Muscle layer of colon (tissue), 2 donors: ENCODE measurements around the gene NCOR1.
"Not testable (repeated sequence)": the region's sequence is repeated elsewhere in the genome, so short reads cannot be mapped to it uniquely, and the experiment has no call there.

Experiments
- H3K27ac ChIP-seq: one replicate; pipeline ENCODE4 v1.7.0; 2013; ENCODE audit warnings: low read depth, mild to moderate bottlenecking, low read length, moderate library complexity
- H3K27me3 ChIP-seq, 2 donors: one replicate each; pipeline ENCODE4 v1.7.0; 2013; ENCODE audit warnings: low read length in 2 of 2, mild to moderate bottlenecking in 2 of 2; ENCODE audit not compliant: insufficient read depth in 2 of 2, control insufficient read depth in 1 of 2
- H3K36me3 ChIP-seq: one replicate; pipeline ENCODE4 v1.7.0; 2013; ENCODE audit warnings: mild to moderate bottlenecking, low read length; ENCODE audit not compliant: insufficient read depth
- H3K4me1 ChIP-seq: one replicate; pipeline ENCODE4 v1.7.0; 2013; ENCODE audit warnings: mild to moderate bottlenecking, low read length; ENCODE audit not compliant: insufficient read depth
- H3K4me3 ChIP-seq, 2 donors: one replicate each; pipeline ENCODE4 v1.7.0; 2013; ENCODE audit warnings: low read length in 2 of 2, low read depth in 1 of 2, mild to moderate bottlenecking in 1 of 2, moderate library complexity in 1 of 2
- H3K9ac ChIP-seq: one replicate; pipeline ENCODE4 v1.7.0; 2013; ENCODE audit warnings: low read length
- H3K9me3 ChIP-seq: one replicate; pipeline ENCODE4 v1.7.0; 2013; ENCODE audit warnings: mild to moderate bottlenecking, low read length
- donor health status: abdominal sarcoma.
- donor health status: Adenocarcinoma of cecum.

NCOR1 gene

GRCh38 chr17:16141685-16142084 is 73.6 kb downstream of the NCOR1 start:
- Histone ChIP-seq H3K4me1 (no peaks in the 10 kb centered on the region), H3K27me3 (no peaks in the 10 kb centered on the region), H3K9ac (no peak overlapping the region), H3K9me3 (no peaks in the 10 kb centered on the region), H3K4me3 (no peak overlapping the region), H3K27ac (no peak overlapping the region), H3K36me3 (peaks cover 31% of the 10 kb centered on the region)

- Histone ChIP-seq H3K4me3 (no peak overlapping the region), H3K27me3 (no peaks in the 10 kb centered on the region), H3K9me3 (no peaks in the 10 kb centered on the region), H3K4me1 (no peaks in the 10 kb centered on the region), H3K9ac (no peak overlapping the region), H3K36me3 (peaks cover 35% of the 10 kb centered on the region), H3K27ac (no peak overlapping the region)
Observed at GRCh38 chr17:16140854-16141253, 74.5 kb downstream of the NCOR1 start.

DNA sequence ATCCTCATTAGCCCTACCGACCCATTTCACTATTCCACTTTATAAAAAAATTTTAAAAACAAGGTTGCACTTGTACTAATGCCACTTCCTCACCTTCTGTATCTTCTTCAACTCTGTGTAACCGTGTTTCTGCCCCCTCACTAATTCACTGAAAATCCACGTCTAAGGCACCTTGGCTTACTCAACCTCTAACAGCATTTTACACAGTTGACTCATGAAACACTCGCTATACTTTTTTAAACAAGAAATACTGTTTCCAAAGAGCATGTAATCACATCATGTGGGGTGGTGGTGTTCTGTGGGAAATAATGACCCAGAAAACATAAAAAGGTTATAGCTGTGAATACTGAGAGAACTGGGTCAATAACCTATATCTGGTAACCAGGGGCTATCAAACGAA is 79.9 kb downstream of the NCOR1 start:
- H3K4me1 ChIP-seq: no peaks in the 10 kb centered on the region
- no peak overlapping the region for H3K27ac ChIP-seq
- peaks cover 45% of the 10 kb centered on the region for H3K36me3 ChIP-seq
- H3K27me3 ChIP-seq: no peaks in the 10 kb centered on the region
- H3K9me3 ChIP-seq: no peaks in the 10 kb centered on the region
- H3K4me3 ChIP-seq: no peak overlapping the region
- H3K9ac ChIP-seq: no peak overlapping the region

DNA sequence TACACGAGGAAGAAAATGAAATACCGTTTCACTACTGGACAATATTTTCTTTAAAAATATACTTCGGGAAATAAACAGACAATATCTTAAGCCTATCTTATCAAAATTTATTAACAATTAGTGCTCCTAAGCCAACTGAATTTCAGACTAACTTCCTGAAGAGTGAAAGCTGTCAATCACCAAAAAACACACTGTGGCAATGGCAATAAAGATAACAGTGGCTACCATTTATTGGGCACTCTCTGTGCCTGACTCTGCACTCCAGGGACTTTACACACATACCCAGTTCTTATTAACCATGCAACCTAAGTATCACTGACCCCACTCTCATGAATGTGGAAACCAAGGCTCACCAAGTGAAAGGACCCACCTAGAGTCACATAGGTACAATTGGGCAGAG is 83.7 kb downstream of the NCOR1 start:
- Histone ChIP-seq H3K4me3 (no peak overlapping the region), H3K27ac (no peak overlapping the region), H3K9ac (no peak overlapping the region), H3K27me3 (no peaks in the 10 kb centered on the region), H3K4me1 (no peaks in the 10 kb centered on the region), H3K9me3 (no peaks in the 10 kb centered on the region), H3K36me3 (peaks cover 36% of the 10 kb centered on the region)

- H3K27ac ChIP-seq: no peak overlapping the region
- H3K4me1 ChIP-seq: no peaks in the 10 kb centered on the region
- no peak overlapping the region for H3K4me3 ChIP-seq
- no peaks in the 10 kb centered on the region for H3K9me3 ChIP-seq
- H3K9ac ChIP-seq: no peak overlapping the region
- H3K27me3 ChIP-seq: no peaks in the 10 kb centered on the region
- H3K36me3 ChIP-seq: peaks cover 24% of the 10 kb centered on the region
Observed at GRCh38 chr17:16129441-16130205, 85.7 kb downstream of the NCOR1 start.

- Histone ChIP-seq H3K36me3 (peaks cover 18% of the 10 kb centered on the region), H3K4me1 (no peaks in the 10 kb centered on the region), H3K27ac (no peak overlapping the region), H3K9me3 (no peaks in the 10 kb centered on the region), H3K4me3 (no peak overlapping the region), H3K27me3 (no peaks in the 10 kb centered on the region), H3K9ac (no peak overlapping the region)
Observed at GRCh38 chr17:16123531-16123930, 91.8 kb downstream of the NCOR1 start.

DNA sequence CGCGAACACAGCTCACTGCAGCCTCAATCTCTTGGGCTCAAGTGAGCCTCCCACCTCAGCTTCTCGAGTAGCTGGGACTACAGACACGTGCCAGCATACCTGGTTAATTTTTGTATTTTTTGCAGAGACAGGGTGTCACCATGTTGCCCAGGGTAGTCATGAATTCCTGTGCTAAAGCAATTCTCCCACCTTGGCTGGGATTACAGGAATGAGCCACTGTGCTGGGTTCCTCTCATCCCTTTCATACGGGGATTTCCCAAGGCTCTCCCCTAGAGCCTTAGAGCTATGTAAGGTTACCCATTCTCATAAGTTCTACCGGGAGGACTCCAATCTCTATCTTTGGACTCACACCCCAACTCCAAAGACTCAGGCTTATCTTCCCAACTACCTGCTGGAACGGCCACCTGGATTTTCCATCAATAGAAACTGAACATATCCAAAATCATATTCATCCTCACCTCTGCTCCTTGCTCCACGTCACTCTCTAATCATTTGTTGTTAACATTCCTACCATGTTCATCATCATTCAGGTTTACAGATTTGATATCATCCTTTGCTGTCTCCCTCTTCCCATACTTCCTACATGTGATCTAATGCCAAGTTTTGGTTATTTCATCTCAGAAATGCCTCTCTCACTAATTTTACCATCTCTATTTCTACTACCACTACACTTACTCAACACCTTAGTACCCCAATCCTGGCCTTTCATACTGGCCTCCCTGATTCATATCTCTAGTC is 92.5 kb downstream of the NCOR1 start:
- H3K36me3 ChIP-seq: peaks cover 18% of the 10 kb centered on the region
- no peak overlapping the region for H3K9ac ChIP-seq
- H3K27me3 ChIP-seq: no peaks in the 10 kb centered on the region
- H3K4me3 ChIP-seq: no peak overlapping the region
- H3K9me3 ChIP-seq: no peaks in the 10 kb centered on the region
- H3K27ac ChIP-seq: no peak overlapping the region
- H3K4me1 ChIP-seq: no peaks in the 10 kb centered on the region

- Histone ChIP-seq H3K9ac (no peak overlapping the region), H3K27ac (no peak overlapping the region), H3K9me3 (no peaks in the 10 kb centered on the region), H3K36me3 (peaks cover 18% of the 10 kb centered on the region), H3K4me1 (no peaks in the 10 kb centered on the region), H3K4me3 (no peak overlapping the region), H3K27me3 (no peaks in the 10 kb centered on the region)
Observed at GRCh38 chr17:16121915-16122314, 93.4 kb downstream of the NCOR1 start.

DNA sequence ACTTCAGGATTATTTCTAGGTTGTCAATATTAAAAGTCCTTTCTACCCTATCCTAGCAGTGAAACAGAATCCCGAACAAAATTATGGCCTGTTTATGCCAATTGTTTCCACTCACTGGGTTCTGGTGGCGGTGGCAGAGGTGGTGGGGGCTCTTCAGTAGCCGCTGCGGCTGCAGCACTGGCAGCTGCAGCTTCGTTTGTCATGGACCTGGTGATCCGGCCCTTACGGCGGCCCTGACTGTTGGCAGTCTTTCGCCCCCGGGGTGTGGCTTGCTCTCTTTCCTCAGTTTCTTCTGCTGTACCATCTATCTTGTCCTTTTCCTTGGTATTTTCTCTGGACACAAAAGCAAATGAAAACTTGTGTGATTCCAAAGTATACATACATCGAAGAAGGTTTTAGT is 94.4 kb downstream of the NCOR1 start:
- H3K4me3 ChIP-seq: no peak overlapping the region
- H3K4me1 ChIP-seq: no peaks in the 10 kb centered on the region
- no peak overlapping the region for H3K9ac ChIP-seq
- H3K9me3 ChIP-seq: no peaks in the 10 kb centered on the region
- H3K27me3 ChIP-seq: no peaks in the 10 kb centered on the region
- no peak overlapping the region for H3K27ac ChIP-seq
- H3K36me3 ChIP-seq: peaks cover 25% of the 10 kb centered on the region

DNA sequence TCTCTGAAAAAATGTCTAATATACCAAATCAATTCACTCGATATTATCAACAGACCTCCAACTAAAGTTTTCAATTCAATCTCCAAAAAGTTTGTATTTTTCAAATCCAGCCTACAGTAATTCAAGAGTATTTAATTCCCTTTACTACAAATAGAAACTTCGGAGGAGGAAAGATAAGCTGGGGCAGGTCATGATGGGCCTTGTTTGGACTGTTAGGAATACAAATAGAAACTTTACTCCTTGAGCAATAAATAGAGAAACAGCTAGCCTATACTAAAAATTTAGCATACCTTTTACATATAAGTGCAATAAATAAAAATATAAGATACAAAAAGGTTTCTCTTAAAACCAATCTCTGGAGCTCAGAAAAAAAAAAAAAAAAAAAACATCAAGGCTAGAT is 98.2 kb downstream of the NCOR1 start:
- H3K4me3 ChIP-seq: no peak overlapping the region
- H3K27ac ChIP-seq: no peak overlapping the region
- H3K9me3 ChIP-seq: no peaks in the 10 kb centered on the region
- no peak overlapping the region for H3K9ac ChIP-seq
- no peaks in the 10 kb centered on the region for H3K27me3 ChIP-seq
- no peaks in the 10 kb centered on the region for H3K4me1 ChIP-seq
- peaks cover 42% of the 10 kb centered on the region for H3K36me3 ChIP-seq

GRCh38 chr17:16115077-16115698 is 100.1 kb downstream of the NCOR1 start:
- H3K4me3 ChIP-seq, H3K9me3 ChIP-seq, H3K27me3 ChIP-seq, H3K9ac ChIP-seq, H3K4me1 ChIP-seq, H3K27ac ChIP-seq: not testable (repeated sequence)
- peaks cover 33% of the 10 kb centered on the region for H3K36me3 ChIP-seq
